Loucy (cell line): Measurements from ENCODE around the gene SHC3.
A peak's percentile ranks its signal among the peaks of the same experiment; 100 is the strongest.

Experiments
- H2AFZ ChIP-seq: fragments of 200-600 bp; sonication (generic); 2 replicates; pipeline ENCODE4 v1.6.0; 2016; ENCODE audit warnings: antibody characterized with exemption, mild to moderate bottlenecking, low read length, moderate library complexity
- H3F3A ChIP-seq: fragments of 200-600 bp; 2 replicates; pipeline ENCODE4 v1.6.0; 2016; ENCODE audit warnings: antibody characterized with exemption, low read depth, mild to moderate bottlenecking
- H3K27me3 ChIP-seq: fragments of 200-600 bp; sonication (generic); 2 replicates; pipeline ENCODE4 v1.6.1; 2014; ENCODE audit warnings: low read length, mild to moderate bottlenecking; ENCODE audit not compliant: insufficient read depth, poor library complexity, severe bottlenecking
- H3K36me3 ChIP-seq: fragments of 200-600 bp; sonication (generic); 2 replicates; pipeline ENCODE4 v1.6.1; 2016; ENCODE audit warnings: low read length; ENCODE audit not compliant: insufficient read depth
- H3K4me1 ChIP-seq: fragments of 200-600 bp; sonication (generic); 2 replicates; pipeline ENCODE4 v1.5.1; 2014; ENCODE audit warnings: low read length, mild to moderate bottlenecking; ENCODE audit not compliant: insufficient read depth, poor library complexity, severe bottlenecking
- H3K4me2 ChIP-seq: fragments of 200-600 bp; sonication (generic); 2 replicates; pipeline ENCODE4 v1.6.0; 2014; ENCODE audit warnings: antibody characterized with exemption, low read length, low read depth, mild to moderate bottlenecking; ENCODE audit not compliant: poor library complexity, severe bottlenecking
- H3K4me3 ChIP-seq: fragments of 200-600 bp; sonication (generic); 2 replicates; pipeline ENCODE4 v1.5.1; 2014; ENCODE audit warnings: low read length, mild to moderate bottlenecking, mixed read lengths; ENCODE audit not compliant: poor library complexity, severe bottlenecking
- H3K79me2 ChIP-seq: fragments of 200-600 bp; sonication (generic); 2 replicates; pipeline ENCODE4 v1.6.1; 2014; ENCODE audit warnings: low read length; ENCODE audit not compliant: insufficient read depth
- H3K9ac ChIP-seq: fragments of 200-600 bp; sonication (generic); 2 replicates; pipeline ENCODE4 v1.6.0; 2014; ENCODE audit warnings: mild to moderate bottlenecking, low read depth, low read length, moderate library complexity; ENCODE audit not compliant: poor library complexity, severe bottlenecking
- H3K9me2 ChIP-seq: fragments of 200-600 bp; sonication (generic); replicated peaks from 2 replicates; pipeline ENCODE4 v1.6.1; 2016; ENCODE audit warnings: low read depth, low read length, mixed read lengths
- H3K9me3 ChIP-seq: fragments of 200-600 bp; sonication (generic); 2 replicates; pipeline ENCODE4 v1.6.1; 2014; ENCODE audit warnings: mild to moderate bottlenecking, antibody characterized with exemption, low read length, low read depth; ENCODE audit not compliant: insufficient read depth
- H4K20me1 ChIP-seq: fragments of 200-600 bp; sonication (generic); 2 replicates; pipeline ENCODE4 v1.6.0; 2014; ENCODE audit warnings: antibody characterized with exemption, low read length, mild to moderate bottlenecking; ENCODE audit not compliant: insufficient read depth, poor library complexity, severe bottlenecking
- CTCF ChIP-seq: fragments of 200-600 bp; sonication (generic); conservative IDR thresholded peaks from 2 replicates; pipeline ENCODE4 v1.5.1; 2014; ENCODE audit warnings: mild to moderate bottlenecking, antibody characterized with exemption, low read length
- EZH2phosphoT487 ChIP-seq: fragments of 200-600 bp; IDR thresholded peaks from 2 replicates; pipeline ENCODE4 v1.6.1; 2018; ENCODE audit warnings: antibody characterized with exemption, mild to moderate bottlenecking, moderate library complexity, borderline replicate concordance

The SHC3 gene

GRCh38 chr9:89000371-89000781 lies 178.2 kb downstream of the SHC3 start:
- Histone ChIP-seq H3K36me3 (no peaks in the 10 kb centered on the region), H3K9me2 (no peaks in the 10 kb centered on the region), H3K79me2 (no peaks in the 10 kb centered on the region), H3K4me1 (peaks cover 21% of the 10 kb centered on the region), H3K4me3 (no peak overlapping the region), H2AFZ (peak overlapping the region; percentile 86), H3K4me2 (peak overlapping the region; percentile 50), H3K9ac (peak overlapping the region; percentile 41), H3K27me3 (peaks cover 6% of the 10 kb centered on the region), H3K9me3 (no peaks in the 10 kb centered on the region), H4K20me1 (no peaks in the 10 kb centered on the region), H3F3A (no peaks in the 10 kb centered on the region)
- TF ChIP-seq CTCF, result no peak
- no peak for TF ChIP-seq EZH2phosphoT487

GRCh38 chr9:88998911-88999310 lies 179.7 kb downstream of the SHC3 start:
- no peaks in the 10 kb centered on the region for H3K9me2 ChIP-seq
- no peak overlapping the region for H3K4me3 ChIP-seq
- H3K4me1 ChIP-seq, result peaks cover 21% of the 10 kb centered on the region
- TF ChIP-seq CTCF (no peak), EZH2phosphoT487 (no peak)
- no peak overlapping the region for H3K9ac ChIP-seq
- no peaks in the 10 kb centered on the region for H4K20me1 ChIP-seq
- no peaks in the 10 kb centered on the region for H3K79me2 ChIP-seq
- H3F3A ChIP-seq, result no peaks in the 10 kb centered on the region
- no peaks in the 10 kb centered on the region for H3K36me3 ChIP-seq
- H3K9me3 ChIP-seq, result no peaks in the 10 kb centered on the region
- H3K27me3 ChIP-seq, result peaks cover 6% of the 10 kb centered on the region
- no peak overlapping the region for H3K4me2 ChIP-seq
- H2AFZ ChIP-seq, result no peak overlapping the region

- Histone ChIP-seq H3K4me2 (no peak overlapping the region), H4K20me1 (no peaks in the 10 kb centered on the region), H2AFZ (no peak overlapping the region), H3K9me2 (no peaks in the 10 kb centered on the region), H3K9me3 (no peaks in the 10 kb centered on the region), H3K36me3 (no peaks in the 10 kb centered on the region), H3K4me1 (peaks cover 21% of the 10 kb centered on the region), H3K79me2 (no peaks in the 10 kb centered on the region), H3K27me3 (peaks cover 6% of the 10 kb centered on the region), H3F3A (no peaks in the 10 kb centered on the region), H3K4me3 (no peak overlapping the region), H3K9ac (no peak overlapping the region)
- TF ChIP-seq CTCF, result no peak
- TF ChIP-seq EZH2phosphoT487, result no peak
These were observed 180.1 kb downstream of the SHC3 start for GRCh38 chr9:88998503-88998902.
